ENCODE data around the gene GPRIN2.
"Not testable (repeated sequence)": the region's sequence is repeated elsewhere in the genome, so short reads cannot be mapped to it uniquely, and the experiment has no call there.

The GPRIN2 gene

DNA sequence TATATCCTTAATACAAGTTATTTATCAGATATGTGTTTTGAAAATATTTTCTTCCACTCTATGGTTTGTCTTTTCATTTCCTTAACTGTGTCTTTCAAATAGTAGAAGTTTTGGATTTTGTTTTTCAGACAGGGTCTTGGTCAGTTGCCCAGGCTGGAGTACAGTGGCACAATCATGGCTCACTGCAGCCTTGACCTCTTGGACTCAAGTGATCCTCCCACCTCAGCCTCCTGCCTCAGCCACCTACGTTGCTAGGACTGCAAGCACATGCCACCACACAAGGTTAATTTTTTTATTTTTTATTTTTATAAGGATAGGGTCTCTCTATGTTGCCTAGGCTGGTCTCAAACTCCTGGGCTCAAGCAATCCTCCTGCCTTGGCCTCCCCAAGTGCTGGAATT lies 24.2 kb downstream of the GPRIN2 start:
- DNase-seq = not testable (repeated sequence)

DNA sequence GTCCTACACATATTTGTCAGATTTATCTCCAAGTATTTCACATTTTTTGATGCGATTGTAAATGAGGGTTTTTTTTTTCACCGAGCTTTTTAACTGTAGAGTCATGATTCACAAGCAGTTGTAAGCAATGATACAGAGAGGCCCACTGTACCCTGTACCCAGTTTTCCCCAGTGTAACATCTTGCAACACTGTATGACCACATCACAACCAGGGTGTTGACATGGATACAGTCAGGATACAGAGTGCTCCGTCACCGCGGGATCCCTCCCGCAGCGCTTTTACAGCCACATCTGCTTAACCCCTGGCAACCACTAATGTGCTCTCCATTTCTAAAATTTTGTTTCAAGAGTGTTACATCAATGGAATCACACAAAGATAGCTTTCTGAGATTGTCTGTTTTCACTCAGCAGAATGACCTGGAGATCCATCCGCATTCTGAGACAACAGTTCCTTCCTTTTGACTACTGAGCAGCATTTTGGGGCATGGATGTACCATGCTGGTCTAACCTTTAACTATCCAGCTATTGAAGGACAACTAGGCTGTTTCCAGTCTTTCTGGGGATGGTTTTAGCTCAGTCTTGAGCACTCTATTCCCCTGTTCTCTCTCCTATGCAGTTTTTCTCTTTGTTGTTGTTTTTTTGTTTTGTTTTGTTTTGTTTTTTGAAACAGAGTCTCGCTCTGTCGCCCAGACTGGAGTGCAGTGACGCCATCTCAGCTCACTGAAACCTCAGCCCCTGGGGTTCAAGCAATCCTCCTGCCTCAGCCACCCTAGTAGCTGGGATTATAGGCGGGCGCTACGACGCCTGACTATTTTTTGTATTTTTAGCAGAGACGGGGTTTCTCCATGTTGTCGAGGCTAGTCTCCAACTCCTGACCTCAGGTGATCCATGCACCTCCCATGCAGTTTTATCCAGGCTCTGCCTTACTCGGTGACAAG lies 25.9 kb downstream of the GPRIN2 start:
- no peak for DNase-seq

GRCh38 chr10:46529742-46530141 lies 26.7 kb downstream of the GPRIN2 start:
- not testable (repeated sequence) for DNase-seq

GRCh38 chr10:46528675-46529615 lies 27.5 kb downstream of the GPRIN2 start:
- no peak for DNase-seq

GRCh38 chr10:46528171-46528671 lies 28.2 kb downstream of the GPRIN2 start:
- DNase-seq = no peak

- DNase-seq = no peak
These were observed 29.1 kb downstream of the GPRIN2 start for GRCh38 chr10:46527241-46527811.

GRCh38 chr10:46526682-46527038 lies 29.8 kb downstream of the GPRIN2 start:
- DNase-seq = no peak

DNA sequence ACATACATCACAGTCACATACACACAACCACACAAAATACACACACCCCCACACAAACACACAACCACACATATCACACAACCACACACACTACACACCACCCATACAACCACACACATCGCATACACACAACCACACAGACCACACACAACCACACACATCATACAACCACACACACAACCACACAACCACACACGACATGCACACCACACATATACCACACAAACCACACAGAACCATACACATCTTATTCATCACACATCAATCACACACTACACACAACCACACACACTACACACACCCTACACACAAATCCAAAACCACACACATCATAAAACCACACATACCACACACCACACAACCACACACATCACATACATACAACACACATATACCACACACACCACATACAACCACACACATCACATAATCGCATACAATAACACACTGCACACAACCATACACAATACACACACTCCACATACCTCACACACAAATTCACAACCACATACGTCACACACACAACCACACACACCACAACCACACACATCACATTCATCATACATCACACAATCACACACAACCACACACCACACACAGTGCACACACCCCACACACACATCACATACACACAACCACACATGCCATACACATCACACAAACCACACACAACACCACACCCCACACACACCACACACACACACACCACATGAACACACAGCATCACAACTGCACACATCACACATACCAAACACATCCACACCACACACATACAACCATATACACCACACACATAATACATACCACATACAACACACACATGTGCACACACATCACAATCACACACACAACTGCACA lies 30.4 kb downstream of the GPRIN2 start:
- no peak for DNase-seq

DNA sequence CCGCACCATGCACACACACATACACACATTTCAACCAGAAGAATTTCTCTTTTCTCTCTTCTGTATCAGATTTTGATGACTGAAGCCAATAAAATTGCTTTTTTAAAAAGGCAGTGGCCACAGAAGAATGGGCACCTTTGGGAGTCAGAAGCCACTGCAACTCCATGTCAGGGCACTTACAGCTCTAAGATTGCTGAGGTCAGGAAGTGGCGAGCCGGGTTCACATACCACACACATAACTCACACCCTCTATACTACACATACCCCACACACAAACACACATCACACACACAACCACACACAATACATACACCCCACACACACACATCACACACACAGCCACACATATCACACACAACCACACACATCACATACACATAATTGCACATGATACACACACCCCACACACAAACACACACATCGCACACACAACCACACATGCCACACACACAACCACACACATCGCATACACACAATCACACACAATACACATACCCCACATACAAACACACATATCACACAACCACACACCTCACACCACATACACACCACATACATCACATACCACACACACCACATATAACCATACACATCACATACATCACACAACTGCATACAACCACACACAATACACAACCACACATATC lies 31.2 kb downstream of the GPRIN2 start:
- no peak for DNase-seq

GRCh38 chr10:46524472-46525176 lies 31.8 kb downstream of the GPRIN2 start:
- DNase-seq = no peak

- DNase-seq = no peak
These were observed 32.4 kb downstream of the GPRIN2 start for GRCh38 chr10:46523962-46524471.

DNA sequence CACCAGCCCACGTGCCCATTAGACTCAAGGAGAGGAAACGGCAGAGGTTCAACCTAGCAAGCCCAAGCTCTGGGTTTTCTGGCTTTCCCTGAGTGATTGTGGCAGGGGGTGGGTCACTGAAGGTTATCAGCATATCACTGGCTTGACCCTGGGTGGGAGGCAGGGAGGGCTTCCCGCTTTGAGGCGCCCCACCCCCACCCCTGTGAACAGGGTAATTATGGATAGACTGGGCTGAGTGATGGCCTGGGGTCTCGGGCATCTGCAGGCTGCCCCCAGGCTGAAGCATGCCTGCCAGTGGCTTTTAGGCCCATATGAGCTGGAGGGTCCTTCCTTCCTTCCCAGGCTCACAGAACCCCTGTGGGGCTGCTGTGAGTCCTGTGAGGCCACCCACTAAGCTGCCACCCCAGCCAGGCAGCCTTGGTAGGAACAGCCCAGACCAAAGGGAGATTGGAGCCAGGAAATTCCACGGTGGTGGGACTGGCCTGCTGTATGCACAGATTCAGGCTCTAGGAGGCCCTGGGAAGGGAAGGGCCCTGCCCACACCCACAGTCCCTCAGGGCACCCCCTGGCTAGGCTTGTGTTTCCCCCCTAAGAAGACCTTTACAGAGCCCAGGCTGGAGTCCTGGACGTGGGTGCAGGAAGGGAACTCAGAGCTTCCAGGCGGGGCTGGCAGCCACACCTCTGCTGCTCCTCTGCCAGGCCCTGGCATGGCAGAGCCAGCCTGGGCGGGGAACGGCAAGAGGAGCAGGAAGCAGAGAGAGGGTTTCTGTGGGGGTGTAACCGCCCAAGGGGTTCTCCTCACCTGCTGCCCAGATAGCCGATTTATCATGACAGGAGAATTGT lies 33.1 kb downstream of the GPRIN2 start:
- DNase-seq = no peak

GRCh38 chr10:46522295-46523118 lies 34.0 kb downstream of the GPRIN2 start:
- no peak for DNase-seq

DNA sequence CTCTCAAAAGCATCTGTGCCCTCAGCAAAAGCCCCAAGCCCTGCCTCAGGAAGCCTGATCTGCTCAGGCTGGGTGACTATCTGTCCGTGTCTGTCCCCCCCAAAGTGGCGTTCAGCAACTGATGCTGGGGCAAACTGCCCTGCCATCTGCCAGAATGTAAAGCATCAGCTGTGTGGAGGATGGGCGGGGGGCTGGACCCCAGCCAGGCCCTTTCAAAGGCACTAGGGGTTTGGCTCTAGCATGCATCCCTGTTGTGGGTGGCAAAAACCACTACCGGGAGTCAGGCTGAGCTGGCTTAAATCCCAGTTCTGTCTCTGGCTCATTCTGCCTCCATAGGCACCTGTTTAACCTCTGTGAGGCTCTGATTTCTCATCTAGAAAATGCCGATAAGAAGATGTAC lies 35.5 kb downstream of the GPRIN2 start:
- no peak for DNase-seq

GRCh38 chr10:46520381-46520780 lies 36.1 kb downstream of the GPRIN2 start:
- no peak for DNase-seq

- DNase-seq = no peak
These were observed 38.3 kb downstream of the GPRIN2 start for GRCh38 chr10:46518028-46518725.

DNA sequence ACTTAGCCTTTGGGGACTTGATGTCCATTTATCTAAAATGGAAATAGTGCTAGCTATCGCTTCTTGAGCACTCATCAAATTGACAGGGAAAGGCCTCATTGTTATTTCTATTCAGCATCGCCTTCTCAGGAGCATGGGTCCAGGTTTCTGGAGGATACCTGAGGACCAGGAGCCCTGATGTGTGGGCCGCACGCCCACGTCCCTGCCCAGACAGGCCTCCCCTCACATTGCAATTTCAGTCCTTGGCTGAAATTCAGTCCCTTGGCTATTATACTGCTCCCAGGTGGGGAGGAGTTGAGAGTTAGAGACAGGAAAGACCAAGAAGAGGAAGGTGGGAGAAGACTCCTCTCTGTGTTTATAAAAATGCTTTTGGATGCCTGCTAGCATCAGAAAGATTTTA lies 38.9 kb downstream of the GPRIN2 start:
- DNase-seq = no peak
